ENCODE data around the gene SURF6. TPM values are rescaled to one million over a fixed set of nuclear protein-coding genes. Genes with fewer than 3 reads are reported as not detected.

Gene SURF6
- total RNA-seq, 1 donor from 2014 or later: 21.7 TPM

DNA sequence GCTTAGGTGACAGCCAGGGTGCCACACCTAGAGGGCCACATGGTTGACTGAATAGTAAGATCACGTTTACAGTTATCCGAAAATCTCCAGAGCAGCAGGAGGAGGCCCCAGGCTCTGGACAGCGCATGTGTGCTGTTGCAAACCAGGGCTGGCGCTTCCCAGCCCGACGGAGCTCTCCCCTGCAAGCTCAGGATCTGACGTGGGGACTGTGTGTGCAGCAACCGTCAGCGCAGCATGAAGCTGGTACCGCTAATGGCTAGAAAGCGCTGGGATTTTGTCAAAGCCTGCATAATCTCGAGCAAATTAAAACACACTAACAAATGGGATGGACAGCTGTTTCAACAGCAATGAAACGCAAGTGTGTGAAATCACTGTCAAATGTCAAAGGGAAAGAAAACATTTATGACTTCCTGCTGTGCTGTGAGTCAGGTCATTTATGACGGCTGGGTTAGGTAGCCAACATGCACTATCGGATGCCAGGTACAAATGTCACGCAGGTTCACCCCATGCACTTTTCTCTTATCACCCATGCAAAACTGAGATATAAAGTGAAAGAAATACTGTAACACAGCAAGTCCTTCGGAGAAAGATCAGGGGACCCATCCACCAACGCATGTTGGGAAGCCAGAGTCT, 32.4 kb upstream of the SURF6 start:
- peaks cover 33% of the 10 kb centered on the region for H3K36me3 Mint-ChIP-seq (ENCODE audit: low read depth, unreplicated experiment)
- no peak for TF ChIP-seq CTCF (IDR thresholded peaks at IDR 0.05; ENCODE audit: unreplicated experiment)
- H3K4me3 Mint-ChIP-seq (ENCODE audit: unreplicated experiment): no peak overlapping the region
- no peaks in the 10 kb centered on the region for H3K9me3 Mint-ChIP-seq (ENCODE audit: unreplicated experiment)
- DNase-seq (ENCODE audit: low spot score): no peak
- no peak overlapping the region for H3K27ac Mint-ChIP-seq (ENCODE audit: unreplicated experiment)
- no peaks in the 10 kb centered on the region for H3K4me1 Mint-ChIP-seq (ENCODE audit: unreplicated experiment)
- H3K27me3 Mint-ChIP-seq (ENCODE audit: unreplicated experiment): peaks cover 7% of the 10 kb centered on the region

GRCh38 chr9:133367778-133368177, 31.8 kb upstream of the SURF6 start:
- DNase-seq (ENCODE audit: low spot score): no peak
- Mint-ChIP-seq H3K4me3 (ENCODE audit: unreplicated experiment) (no peak overlapping the region), H3K36me3 (ENCODE audit: low read depth, unreplicated experiment) (peaks cover 38% of the 10 kb centered on the region), H3K9me3 (ENCODE audit: unreplicated experiment) (no peaks in the 10 kb centered on the region), H3K27ac (ENCODE audit: unreplicated experiment) (no peak overlapping the region), H3K27me3 (ENCODE audit: unreplicated experiment) (peaks cover 7% of the 10 kb centered on the region), H3K4me1 (ENCODE audit: unreplicated experiment) (no peaks in the 10 kb centered on the region)
- no peak for TF ChIP-seq CTCF (IDR thresholded peaks at IDR 0.05; ENCODE audit: unreplicated experiment)

DNA sequence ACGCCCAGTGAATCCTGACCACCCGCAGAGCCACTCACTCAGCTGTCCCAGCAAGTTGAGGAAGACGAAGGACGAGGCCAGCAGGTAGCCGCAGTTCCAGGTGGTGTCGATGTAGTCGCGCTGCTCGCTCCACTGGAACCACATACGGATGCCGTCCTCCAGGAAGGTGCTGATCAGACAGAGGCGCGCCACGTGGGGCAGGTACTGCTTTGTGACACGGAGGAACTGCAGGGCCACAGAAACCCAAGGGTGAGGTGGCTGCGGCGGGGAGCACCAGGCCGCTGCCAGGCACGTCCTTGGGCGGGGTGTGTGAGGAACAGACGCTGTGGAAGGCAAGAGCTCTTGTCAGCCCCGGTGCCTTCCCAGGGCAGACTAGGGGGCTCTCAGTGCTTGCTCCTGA, 31.2 kb upstream of the SURF6 start:
- Mint-ChIP-seq H3K27me3 (ENCODE audit: unreplicated experiment) (peaks cover 7% of the 10 kb centered on the region), H3K9me3 (ENCODE audit: unreplicated experiment) (no peaks in the 10 kb centered on the region), H3K36me3 (ENCODE audit: low read depth, unreplicated experiment) (peaks cover 40% of the 10 kb centered on the region), H3K27ac (ENCODE audit: unreplicated experiment) (no peak overlapping the region), H3K4me1 (ENCODE audit: unreplicated experiment) (no peaks in the 10 kb centered on the region), H3K4me3 (ENCODE audit: unreplicated experiment) (no peak overlapping the region)
- no peak for TF ChIP-seq CTCF (IDR thresholded peaks at IDR 0.05; ENCODE audit: unreplicated experiment)
- no peak for DNase-seq (ENCODE audit: low spot score)

GRCh38 chr9:133366435-133366834, 30.4 kb upstream of the SURF6 start:
- Mint-ChIP-seq H3K4me1 (ENCODE audit: unreplicated experiment) (no peaks in the 10 kb centered on the region), H3K9me3 (ENCODE audit: unreplicated experiment) (no peaks in the 10 kb centered on the region), H3K27ac (ENCODE audit: unreplicated experiment) (no peak overlapping the region), H3K27me3 (ENCODE audit: unreplicated experiment) (peaks cover 7% of the 10 kb centered on the region), H3K4me3 (ENCODE audit: unreplicated experiment) (no peak overlapping the region), H3K36me3 (ENCODE audit: low read depth, unreplicated experiment) (peaks cover 42% of the 10 kb centered on the region)
- no peak for TF ChIP-seq CTCF (IDR thresholded peaks at IDR 0.05; ENCODE audit: unreplicated experiment)
- no peak for DNase-seq (ENCODE audit: low spot score)

DNA sequence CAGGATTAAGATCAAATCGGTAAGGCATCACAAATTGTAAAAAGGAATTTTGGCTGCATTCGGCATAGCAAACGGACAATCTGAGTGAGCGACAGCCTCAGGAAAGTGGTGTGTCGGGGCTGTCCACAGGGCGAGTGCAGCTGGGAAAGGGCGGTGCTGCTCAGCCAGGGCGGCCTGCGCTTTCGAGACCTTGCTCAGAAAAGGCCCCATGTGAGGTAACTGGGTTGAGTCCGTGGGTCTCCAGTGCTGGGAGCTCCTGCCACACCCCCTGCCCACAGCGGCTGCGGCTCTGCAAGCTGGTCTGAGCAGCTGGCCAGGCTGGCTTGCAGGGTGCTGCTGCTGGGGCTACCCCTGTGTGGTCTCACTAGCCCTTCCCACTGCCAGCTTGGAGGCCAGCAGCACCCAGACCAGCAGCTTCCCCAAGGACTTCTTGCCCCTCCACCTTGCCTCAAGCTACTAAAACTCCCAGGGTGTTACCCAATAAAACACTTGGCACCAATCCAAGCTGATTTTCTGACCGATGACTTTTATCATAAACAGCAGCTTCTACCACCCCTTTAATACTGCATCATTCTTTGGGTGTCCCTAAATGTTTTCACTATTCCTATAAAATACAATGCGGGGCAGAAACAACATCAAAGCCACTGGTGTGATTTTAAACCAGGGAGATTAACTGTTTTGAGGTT, 26.5 kb upstream of the SURF6 start:
- no peak overlapping the region for H3K27ac Mint-ChIP-seq (ENCODE audit: unreplicated experiment)
- H3K9me3 Mint-ChIP-seq (ENCODE audit: unreplicated experiment): no peaks in the 10 kb centered on the region
- H3K36me3 Mint-ChIP-seq (ENCODE audit: low read depth, unreplicated experiment): peaks cover 48% of the 10 kb centered on the region
- DNase-seq (ENCODE audit: low spot score): no peak
- no peak overlapping the region for H3K4me3 Mint-ChIP-seq (ENCODE audit: unreplicated experiment)
- TF ChIP-seq CTCF (IDR thresholded peaks at IDR 0.05; ENCODE audit: unreplicated experiment): no peak
- H3K4me1 Mint-ChIP-seq (ENCODE audit: unreplicated experiment): peaks cover 5% of the 10 kb centered on the region
- H3K27me3 Mint-ChIP-seq (ENCODE audit: unreplicated experiment): peaks cover 5% of the 10 kb centered on the region

Measured in endothelial cell (in vitro differentiated cells).